Loucy (cell line): ENCODE data around the gene MARCKS.

Source experiments
- CTCF ChIP-seq: fragments of 200-600 bp; sonication (generic); conservative IDR thresholded peaks from 2 replicates; pipeline ENCODE4 v1.5.1; 2014; ENCODE audit warnings: mild to moderate bottlenecking, antibody characterized with exemption, low read length
- EZH2phosphoT487 ChIP-seq: fragments of 200-600 bp; IDR thresholded peaks from 2 replicates; pipeline ENCODE4 v1.6.1; 2018; ENCODE audit warnings: antibody characterized with exemption, mild to moderate bottlenecking, moderate library complexity, borderline replicate concordance

GRCh38 chr6:113870917-113871316 is 13.8 kb downstream of the MARCKS start:
- TF ChIP-seq CTCF (no peak), EZH2phosphoT487 (no peak)
